ENCODE data around the gene JAK1. TPM values are rescaled to one million over a fixed set of nuclear protein-coding genes. Genes with fewer than 3 reads are reported as not detected.
"Not testable (repeated sequence)": the region's sequence is repeated elsewhere in the genome, so short reads cannot be mapped to it uniquely, and the experiment has no call there.

The JAK1 gene
- total RNA-seq, 1 experiment from 2014 or later = 130 TPM

DNA sequence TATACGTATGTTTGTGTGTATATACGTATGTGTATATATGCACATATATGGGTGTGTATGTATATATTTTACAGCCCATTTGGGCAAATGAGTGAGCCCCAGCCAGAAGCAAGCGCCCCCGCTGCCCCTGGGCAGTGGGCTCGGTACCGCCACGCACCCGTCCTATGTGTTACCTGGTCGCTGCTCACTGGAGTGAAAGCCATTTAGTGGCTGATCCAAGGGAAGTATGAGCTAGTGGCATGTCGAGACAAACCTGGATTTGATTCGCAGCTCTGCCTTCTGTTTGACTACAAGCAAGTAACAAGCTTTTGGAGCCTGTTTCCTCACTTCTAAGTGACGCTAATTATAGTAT lies 35.8 kb upstream of the JAK1 start:
- CTCF ChIA-PET = interaction anchor here (0.5 to 1.3 kb wide), 3 partner anchors 20 to 108 kb away, joined by 3 to 9 read pairs (median 4); no protein-coding TSS in a partner anchor
- intact Hi-C loops (cut with micrococcal nuclease; ENCODE audit: unreplicated experiment) = no loop called here
- Mint-ChIP-seq H3K27me3 (ENCODE audit: unreplicated experiment) (no peaks in the 10 kb centered on the region), H3K9me3 (ENCODE audit: low read depth, unreplicated experiment) (peaks cover 2% of the 10 kb centered on the region), H3K27ac (ENCODE audit: unreplicated experiment) (peak overlapping the region; percentile 22), H3K36me3 (ENCODE audit: insufficient read depth, unreplicated experiment) (peaks cover 14% of the 10 kb centered on the region), H3K4me1 (ENCODE audit: low read depth, unreplicated experiment) (no peaks in the 10 kb centered on the region), H3K4me3 (ENCODE audit: low read depth, unreplicated experiment) (peak overlapping the region; percentile 65)
- DNase-seq = no peak
- TSS peak; percentile 66 for BruUV-seq (replicated peaks)
- TF ChIP-seq, protein P1, sequence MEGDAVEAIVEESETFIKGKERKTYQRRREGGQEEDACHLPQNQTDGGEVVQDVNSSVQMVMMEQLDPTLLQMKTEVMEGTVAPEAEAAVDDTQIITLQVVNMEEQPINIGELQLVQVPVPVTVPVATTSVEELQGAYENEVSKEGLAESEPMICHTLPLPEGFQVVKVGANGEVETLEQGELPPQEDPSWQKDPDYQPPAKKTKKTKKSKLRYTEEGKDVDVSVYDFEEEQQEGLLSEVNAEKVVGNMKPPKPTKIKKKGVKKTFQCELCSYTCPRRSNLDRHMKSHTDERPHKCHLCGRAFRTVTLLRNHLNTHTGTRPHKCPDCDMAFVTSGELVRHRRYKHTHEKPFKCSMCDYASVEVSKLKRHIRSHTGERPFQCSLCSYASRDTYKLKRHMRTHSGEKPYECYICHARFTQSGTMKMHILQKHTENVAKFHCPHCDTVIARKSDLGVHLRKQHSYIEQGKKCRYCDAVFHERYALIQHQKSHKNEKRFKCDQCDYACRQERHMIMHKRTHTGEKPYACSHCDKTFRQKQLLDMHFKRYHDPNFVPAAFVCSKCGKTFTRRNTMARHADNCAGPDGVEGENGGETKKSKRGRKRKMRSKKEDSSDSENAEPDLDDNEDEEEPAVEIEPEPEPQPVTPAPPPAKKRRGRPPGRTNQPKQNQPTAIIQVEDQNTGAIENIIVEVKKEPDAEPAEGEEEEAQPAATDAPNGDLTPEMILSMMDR (IDR thresholded peaks at IDR 0.05; ENCODE audit: unreplicated experiment) = no peak

DNA sequence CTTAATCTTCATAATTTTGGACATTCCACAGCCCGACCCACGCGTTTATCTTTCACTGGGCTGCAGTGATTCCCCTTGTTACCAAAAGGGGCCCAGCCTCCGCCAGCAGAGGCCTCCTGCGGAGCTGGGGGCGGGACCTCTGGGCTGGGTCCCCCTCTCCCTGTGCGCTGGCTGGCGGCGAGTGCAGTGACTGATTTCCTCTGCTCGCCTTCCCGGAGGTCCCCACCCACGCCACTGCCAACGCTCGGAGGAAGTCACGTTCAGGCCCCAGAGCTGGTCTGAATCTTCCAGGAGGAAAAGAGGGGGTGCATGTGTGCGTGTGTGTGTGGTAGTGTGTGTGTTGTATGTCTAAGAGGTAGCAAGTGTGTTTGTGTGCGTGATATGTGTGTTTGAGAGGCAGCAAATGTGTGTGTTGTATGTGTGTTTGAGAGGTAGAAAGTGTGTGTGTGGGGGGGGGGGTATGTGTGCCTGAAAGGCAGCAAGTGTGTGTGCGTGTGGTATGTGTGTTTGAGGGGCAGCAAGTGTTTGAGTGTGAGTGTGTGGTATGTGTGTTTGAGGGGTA lies 35.0 kb upstream of the JAK1 start:
- peak overlapping the region; percentile 10 for H3K4me3 Mint-ChIP-seq (ENCODE audit: low read depth, unreplicated experiment)
- BruUV-seq (replicated peaks) = no TSS peak
- no peaks in the 10 kb centered on the region for H3K4me1 Mint-ChIP-seq (ENCODE audit: low read depth, unreplicated experiment)
- no peak overlapping the region for H3K27ac Mint-ChIP-seq (ENCODE audit: unreplicated experiment)
- TF ChIP-seq, protein P1 (IDR thresholded peaks at IDR 0.05; ENCODE audit: unreplicated experiment) = no peak
- no peaks in the 10 kb centered on the region for H3K27me3 Mint-ChIP-seq (ENCODE audit: unreplicated experiment)
- intact Hi-C loops (cut with micrococcal nuclease; ENCODE audit: unreplicated experiment) = no loop called here
- CTCF ChIA-PET = no interaction called here
- DNase-seq = no peak
- H3K36me3 Mint-ChIP-seq (ENCODE audit: insufficient read depth, unreplicated experiment) = peaks cover 14% of the 10 kb centered on the region
- peaks cover 2% of the 10 kb centered on the region for H3K9me3 Mint-ChIP-seq (ENCODE audit: low read depth, unreplicated experiment)

DNA sequence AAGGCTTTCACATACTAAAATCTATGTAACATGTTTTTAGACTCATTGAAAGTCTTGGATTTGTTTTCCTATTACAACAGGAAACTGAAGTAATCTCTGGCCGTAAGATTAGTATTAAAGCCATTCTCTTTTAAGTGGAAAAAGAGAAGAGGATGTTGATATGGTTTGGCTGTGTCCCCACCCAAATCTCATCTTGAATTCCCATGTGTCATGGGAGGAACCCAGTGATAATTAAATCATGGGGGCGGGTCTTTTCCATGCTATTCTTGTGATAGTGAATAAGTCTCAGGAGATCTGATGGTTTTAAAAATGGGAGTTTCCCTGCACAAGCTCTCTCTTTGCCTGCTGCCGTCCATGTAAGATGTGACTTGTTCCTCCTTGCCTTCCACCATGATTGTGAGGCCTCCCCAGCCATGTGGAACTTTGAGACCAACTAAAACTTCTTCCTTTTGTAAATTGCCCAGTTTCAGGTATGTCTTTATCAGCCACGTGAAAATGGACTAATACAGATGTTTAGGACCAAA lies 32.1 kb upstream of the JAK1 start:
- CTCF ChIA-PET; H3K4me1 Mint-ChIP-seq (ENCODE audit: low read depth, unreplicated experiment); BruUV-seq (replicated peaks); H3K4me3 Mint-ChIP-seq (ENCODE audit: low read depth, unreplicated experiment); intact Hi-C loops (cut with micrococcal nuclease; ENCODE audit: unreplicated experiment); DNase-seq; H3K9me3 Mint-ChIP-seq (ENCODE audit: low read depth, unreplicated experiment); H3K27me3 Mint-ChIP-seq (ENCODE audit: unreplicated experiment); H3K27ac Mint-ChIP-seq (ENCODE audit: unreplicated experiment): not testable (repeated sequence)
- peaks cover 14% of the 10 kb centered on the region for H3K36me3 Mint-ChIP-seq (ENCODE audit: insufficient read depth, unreplicated experiment)

DNA sequence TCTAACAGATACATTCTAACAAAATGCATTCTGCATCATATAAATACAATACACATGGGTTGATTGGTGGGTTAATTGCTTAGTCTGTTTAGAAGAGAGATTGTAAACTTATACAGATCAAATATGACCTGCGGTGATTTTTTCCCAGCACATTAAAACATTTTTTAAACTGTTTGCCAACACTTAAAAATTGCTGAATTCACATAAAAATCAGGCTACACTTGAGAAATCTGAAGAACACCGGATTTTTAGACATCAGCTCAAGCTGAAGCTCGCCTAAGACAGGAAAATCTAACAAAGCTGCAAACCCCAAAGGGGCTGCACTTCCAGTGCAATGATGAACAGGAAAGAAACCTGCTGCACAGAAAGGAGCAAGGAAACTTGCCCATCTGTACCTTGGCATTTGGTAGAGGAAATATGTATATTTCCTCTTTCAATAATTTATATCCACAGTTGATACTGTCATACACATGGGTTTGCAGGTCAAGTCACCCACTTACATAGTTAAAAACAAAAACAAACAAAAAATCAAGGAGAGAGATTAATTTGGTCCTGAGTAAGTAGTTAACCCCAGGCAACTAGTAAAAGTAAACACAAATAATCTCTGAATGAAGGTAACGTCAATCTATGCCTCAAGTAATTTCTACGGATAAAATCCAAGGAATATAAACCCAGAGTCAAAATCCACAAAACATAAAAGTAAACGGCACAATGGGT lies 30.4 kb upstream of the JAK1 start:
- Mint-ChIP-seq H3K9me3 (ENCODE audit: low read depth, unreplicated experiment) (peaks cover 2% of the 10 kb centered on the region), H3K4me3 (ENCODE audit: low read depth, unreplicated experiment) (no peak overlapping the region), H3K27ac (ENCODE audit: unreplicated experiment) (no peak overlapping the region), H3K4me1 (ENCODE audit: low read depth, unreplicated experiment) (no peaks in the 10 kb centered on the region), H3K36me3 (ENCODE audit: insufficient read depth, unreplicated experiment) (no peaks in the 10 kb centered on the region), H3K27me3 (ENCODE audit: unreplicated experiment) (no peaks in the 10 kb centered on the region)
- CTCF ChIA-PET = no interaction called here
- BruUV-seq (replicated peaks) = no TSS peak
- TF ChIP-seq, protein P1 (IDR thresholded peaks at IDR 0.05; ENCODE audit: unreplicated experiment) = no peak
- intact Hi-C loops (cut with micrococcal nuclease; ENCODE audit: unreplicated experiment) = no loop called here
- DNase-seq = no peak

DNA sequence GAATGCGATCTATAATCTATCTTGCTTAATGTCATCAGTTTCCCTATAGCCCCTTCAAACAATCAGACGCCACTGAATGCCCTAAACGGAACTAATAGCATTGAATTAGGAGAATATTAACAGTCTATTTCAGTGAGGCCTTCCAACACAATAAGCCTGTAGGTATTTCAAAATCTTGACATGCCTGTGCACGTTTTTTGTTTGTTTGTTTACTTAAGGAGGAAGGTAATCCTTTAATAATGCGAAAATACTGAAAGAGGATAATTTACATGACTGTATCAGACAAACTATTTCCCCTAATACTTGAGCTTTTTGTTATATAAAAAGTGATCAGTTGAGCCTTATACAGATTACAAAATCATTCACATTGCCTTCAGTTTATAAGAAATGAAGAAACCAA lies 29.0 kb upstream of the JAK1 start:
- TF ChIP-seq, protein P1 (IDR thresholded peaks at IDR 0.05; ENCODE audit: unreplicated experiment) = no peak
- Mint-ChIP-seq H3K9me3 (ENCODE audit: low read depth, unreplicated experiment) (peaks cover 2% of the 10 kb centered on the region), H3K27ac (ENCODE audit: unreplicated experiment) (no peak overlapping the region), H3K27me3 (ENCODE audit: unreplicated experiment) (no peaks in the 10 kb centered on the region), H3K4me1 (ENCODE audit: low read depth, unreplicated experiment) (no peaks in the 10 kb centered on the region), H3K36me3 (ENCODE audit: insufficient read depth, unreplicated experiment) (no peaks in the 10 kb centered on the region), H3K4me3 (ENCODE audit: low read depth, unreplicated experiment) (no peak overlapping the region)
- no peak for DNase-seq
- intact Hi-C loops (cut with micrococcal nuclease; ENCODE audit: unreplicated experiment) = no loop called here
- CTCF ChIA-PET = no interaction called here
- BruUV-seq (replicated peaks) = no TSS peak
